ENCODE results near the gene GNPDA1.

Gene GNPDA1

GRCh38 chr5:141951332-141951781 is 61.5 kb downstream of the GNPDA1 start:
- peak; percentile 16 to 18 for DNase-seq

All from activated CD4-positive, alpha-beta T cell treated with anti-CD3 and anti-CD28 coated beads, Interleukin-2, amount 50 U/mL, for 4 hours (primary cell).